Measurements from ENCODE around the gene RIN3. TPM values are rescaled to one million over a fixed set of nuclear protein-coding genes. Genes with fewer than 3 reads are reported as not detected.

Gene RIN3
- total and polyA plus RNA-seq, 2 donors (not counting 3 experiments of a cell fraction or from before 2014, with no cell fraction given): 5.1 to 20.8 TPM

DNA sequence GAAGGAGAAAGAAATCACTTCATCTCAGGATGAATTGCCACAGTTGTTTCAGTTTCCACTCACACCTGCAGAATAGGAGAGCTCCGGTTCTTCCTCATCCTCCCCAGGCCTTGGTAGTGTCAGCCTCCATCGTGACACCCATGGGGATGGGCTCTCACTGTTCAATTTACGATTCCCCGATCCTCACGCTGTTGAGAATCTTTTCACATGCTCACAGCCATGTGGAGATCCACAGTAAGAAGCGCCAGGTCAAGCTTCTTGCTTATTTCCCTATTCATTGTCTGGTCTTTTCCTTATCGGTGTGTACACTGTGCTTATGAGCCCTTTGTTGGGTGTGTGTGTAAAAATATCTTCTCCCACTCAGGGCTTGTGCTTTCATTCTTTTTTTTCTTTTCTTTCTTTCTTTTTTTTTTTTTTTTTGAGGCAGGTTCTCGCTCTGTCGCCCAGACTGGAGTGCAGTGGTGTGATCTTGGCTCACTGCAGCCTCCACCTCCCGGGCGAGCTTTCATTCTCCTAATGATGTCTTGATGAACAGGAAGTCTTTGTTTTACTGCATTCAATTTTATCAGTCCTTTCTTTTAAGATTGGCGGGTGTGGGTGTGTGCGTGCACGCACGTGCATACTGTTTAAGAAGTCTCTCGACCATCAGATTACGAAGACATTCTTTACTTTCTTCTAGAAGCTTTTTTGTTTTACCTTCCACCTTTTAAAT lies 21.5 kb downstream of the RIN3 start:
- ChIA-PET CTCF (interaction anchor here (0.7 to 0.8 kb wide), 2 partner anchors 11 to 62 kb away, joined by 3 to 4 read pairs; no protein-coding TSS in a partner anchor), POLR2A (no interaction called here)
- Histone ChIP-seq H3K9me1 (replicated peaks; ENCODE audit: control insufficient read depth, extremely low read depth, insufficient read depth, low read length) (no peaks in the 10 kb centered on the region), H3K27me3 (ENCODE audit: control insufficient read depth in 2 of 2, insufficient read depth in 2 of 2, low read length in 2 of 2) (no peaks in the 10 kb centered on the region), H3K4me1 (ENCODE audit: control insufficient read depth, extremely low read depth, insufficient read depth, low read length) (peaks cover 16% of the 10 kb centered on the region), H4K20me1 (replicated peaks; ENCODE audit: control insufficient read depth, extremely low read depth, insufficient read depth, low read length) (no peaks in the 10 kb centered on the region), H3K9ac (replicated peaks; ENCODE audit: extremely low read depth, insufficient read depth, low read length) (no peak overlapping the region), H3K79me2 (ENCODE audit: control insufficient read depth, insufficient read depth, low read length) (peaks cover 10% of the 10 kb centered on the region), H3K9me3 (replicated peaks; ENCODE audit: control insufficient read depth, insufficient read depth, low read length) (no peaks in the 10 kb centered on the region), H3K36me3 (ENCODE audit: control insufficient read depth in 2 of 2, extremely low read depth in 1 of 2, insufficient read depth in 2 of 2, low read length in 2 of 2) (no peaks in the 10 kb centered on the region), H3K4me3 (replicated peaks in 1 of 3; ENCODE audit: insufficient read depth in 1 of 3, low read depth in 1 of 3, low read length in 3 of 3) (no peak overlapping the region), H3K4me2 (ENCODE audit: insufficient read depth, low read length) (no peak overlapping the region), H3K27ac (ENCODE audit: insufficient read depth, low read depth, low read length) (no peak overlapping the region), H2AFZ (ENCODE audit: low read depth, low read length) (no peak overlapping the region)
- FAIRE-seq (no peak), DNase-seq (ENCODE audit: low read depth, low spot score) (no peak)
- BruUV-seq (replicated peaks): no TSS peak
- dilution Hi-C loops (cut with MboI; ENCODE audit: extremely low pct_ligation_motif_present, low sequenced_read_pairs) (no loop called here), intact Hi-C loops (cut with micrococcal nuclease) (no loop called here)
- TF ChIP-seq JUN (IDR thresholded peaks at IDR 0.05; ENCODE audit: borderline replicate concordance, insufficient read depth, insufficient read length, low read depth): no peak
- TF ChIP-seq FOS (IDR thresholded peaks at IDR 0.05; ENCODE audit: borderline replicate concordance, insufficient read depth, low read length): no peak
- no peak for TF ChIP-seq POLR2A (IDR thresholded peaks at IDR 0.05; ENCODE audit: low read depth, low read length)
- no peak for TF ChIP-seq MAX (IDR thresholded peaks at IDR 0.05; ENCODE audit: insufficient read depth, insufficient read length)
- no peak for TF ChIP-seq EZH2 (IDR thresholded peaks at IDR 0.05; ENCODE audit: borderline replicate concordance, low read depth, low read length, severe bottlenecking)
- TF ChIP-seq POLR2AphosphoS5 (IDR thresholded peaks at IDR 0.05; ENCODE audit: insufficient read depth, low read depth, low read length): no peak
- no peak for TF ChIP-seq CTCF (IDR thresholded peaks at IDR 0.05; ENCODE audit: extremely low read depth in 1 of 2, insufficient read depth in 1 of 2, low read depth in 1 of 2, low read length in 2 of 2)
- no peak for TF ChIP-seq GATA2 (IDR thresholded peaks at IDR 0.05; ENCODE audit: insufficient read depth, insufficient read length, low read depth, low read length)
- no peak for TF ChIP-seq MYC (IDR thresholded peaks at IDR 0.05; ENCODE audit: low read depth, low read length)
